Left lung (tissue), 10 donors: Measurements from ENCODE around the gene PSD. TPM values are rescaled to one million over a fixed set of nuclear protein-coding genes. Genes with fewer than 3 reads are reported as not detected.

Source experiments
- ATAC-seq: fragments of 200-7000 bp; cut with Tn5 transposase; one replicate; pipeline ENCODE4 v1.9.1; 2020; ENCODE audit warnings: moderate library complexity
- DNase-seq, 4 donors: peaks; one replicate each; pipeline ENCODE4 v3.0.0-alpha.2; 2013 to 2020
- H3K27ac ChIP-seq, 2 donors: fragments of 200-600 bp; sonication (generic) in 1 of 2; one replicate each; pipeline versions ENCODE4 v1.5.0 to v1.8.0; 2020 to 2021
- H3K27me3 ChIP-seq, 2 donors: fragments of 200-600 bp; sonication (generic) in 1 of 2; one replicate each; pipeline versions ENCODE4 v1.5.0 to v1.8.0; 2020 to 2021
- H3K36me3 ChIP-seq, 2 donors: fragments of 200-600 bp; sonication (generic) in 1 of 2; one replicate each; pipeline versions ENCODE4 v1.5.0 to v1.8.0; 2020 to 2021
- H3K4me1 ChIP-seq, 2 donors: fragments of 200-600 bp; one replicate each; pipeline ENCODE4 v1.8.0; 2021
- H3K4me3 ChIP-seq, 2 donors: fragments of 200-600 bp; sonication (generic) in 1 of 2; one replicate each; pipeline versions ENCODE4 v1.5.0 to v1.8.0; 2020 to 2021; ENCODE audit warnings: mild to moderate bottlenecking in 1 of 2
- H3K9me3 ChIP-seq, 2 donors: fragments of 200-600 bp; sonication (generic) in 1 of 2; one replicate each; pipeline versions ENCODE4 v1.5.0 to v1.8.0; 2020 to 2021
- CTCF ChIP-seq, 2 donors: fragments of 200-600 bp; sonication (generic) in 1 of 2; IDR thresholded peaks; one replicate each; pipeline versions ENCODE4 v1.5.0 to v1.8.0; 2021; ENCODE audit warnings: antibody characterized with exemption in 2 of 2
- intact Hi-C, 2 donors: fragments of 100-400 bp; cut with DNase I; formaldehyde crosslinking; loops; one replicate each; pipeline versions ENCODE4 v1.11.2 to v1.14.2; 2022
- polyA plus RNA-seq, 6 donors: library from polyadenylated mRNA; unstranded; fragments of 120-200 nt; gene quantifications; one replicate each; pipeline ENCODE4 v1.2.1, GENCODE V29; 2013; ENCODE audit not compliant: insufficient read length in 6 of 6
- total RNA-seq, 2 donors: library from RNA; stranded (reverse); fragmentation: NEBNext Ultra II Directional; extraction: Animal tissue kit (Norgen Biotek cat#: 25700); gene quantifications; one replicate each; pipeline ENCODE4 v1.2.1, GENCODE V29; 2021
- donor health status: DM: no; HTN: yes; CAD: no.
- donor health status: DM: no; HTN: no; CAD: no.

Gene PSD
- total and polyA plus RNA-seq, 8 donors, result 1.4 to 15.1 (median 9.9) TPM

GRCh38 chr10:102412293-102412692 lies 6.3 kb downstream of the PSD start:
- intact Hi-C loops, result no loop called here
- Histone ChIP-seq H3K9me3 (no peaks in the 10 kb centered on the region), H3K4me3 (no peak overlapping the region), H3K4me1 (peaks cover 0 to 24% of the 10 kb centered on the region in 2 donors), H3K36me3 (no peaks in the 10 kb centered on the region), H3K27me3 (peaks cover 34 to 100% of the 10 kb centered on the region in 2 donors), H3K27ac (no peak overlapping the region)
- no peak for TF ChIP-seq CTCF (IDR thresholded peaks at IDR 0.05)
- ATAC-seq, result no peak
- DNase-seq, result no peak

- Histone ChIP-seq H3K4me1 (peaks cover 0 to 24% of the 10 kb centered on the region in 2 donors), H3K9me3 (no peaks in the 10 kb centered on the region), H3K36me3 (no peaks in the 10 kb centered on the region), H3K27me3 (peaks cover 34 to 99% of the 10 kb centered on the region in 2 donors), H3K27ac (no peak overlapping the region), H3K4me3 (no peak overlapping the region)
- no peak for ATAC-seq
- TF ChIP-seq CTCF (IDR thresholded peaks at IDR 0.05), result no peak
- intact Hi-C loops, result no loop called here
- DNase-seq, result no peak
Measured at GRCh38 chr10:102411341-102412255, 7.0 kb downstream of the PSD start.

GRCh38 chr10:102410429-102411073 lies 8.0 kb downstream of the PSD start:
- Histone ChIP-seq H3K4me1 (peaks cover 0 to 24% of the 10 kb centered on the region in 2 donors), H3K27me3 (peaks cover 34 to 89% of the 10 kb centered on the region in 2 donors), H3K9me3 (no peaks in the 10 kb centered on the region), H3K36me3 (no peaks in the 10 kb centered on the region), H3K27ac (no peak overlapping the region), H3K4me3 (peak overlapping the region in 1 of 2 donors; percentile 8)
- ATAC-seq, result peak; percentile 45
- intact Hi-C loops, result no loop called here
- peak in 2 of 4 donors; percentile 63 to 76 for DNase-seq
- TF ChIP-seq CTCF (IDR thresholded peaks at IDR 0.05), result no peak

- no peak for DNase-seq
- TF ChIP-seq CTCF (IDR thresholded peaks at IDR 0.05), result no peak
Measured at GRCh38 chr10:102409604-102410428, 8.8 kb downstream of the PSD start.

More at GRCh38 chr10:102409604-102410428, 8.8 kb downstream of the PSD start:
- no peak overlapping the region for H3K27ac ChIP-seq
- H3K36me3 ChIP-seq, result no peaks in the 10 kb centered on the region
- intact Hi-C loops, result no loop called here
- peaks cover 34 to 81% of the 10 kb centered on the region in 2 donors for H3K27me3 ChIP-seq
- H3K4me1 ChIP-seq, result peaks cover 0 to 24% of the 10 kb centered on the region in 2 donors
- H3K4me3 ChIP-seq, result peak overlapping the region; percentile 9 to 36
- ATAC-seq, result no peak
- no peaks in the 10 kb centered on the region for H3K9me3 ChIP-seq
